K562 (cell line): ENCODE results near the gene FKRP. TPM values are rescaled to one million over a fixed set of nuclear protein-coding genes. Genes with fewer than 3 reads are reported as not detected.
A peak's percentile ranks its signal among the peaks of the same experiment; 100 is the strongest.

Source experiments
- BCOR ChIP-seq: fragments of 450-650 bp; IDR thresholded peaks from 2 replicates; pipeline ENCODE4 v1.6.1; 2016
- CHD4 ChIP-seq: fragments of 200-600 bp; sonication (generic); IDR thresholded peaks from 3 replicates; pipeline ENCODE4 v1.6.1; 2012; ENCODE audit warnings: low read depth, mild to moderate bottlenecking, mixed read lengths, low read length, inconsistent platforms; ENCODE audit not compliant: insufficient read depth, insufficient replicate concordance, poor library complexity, severe bottlenecking
- CTBP1 ChIP-seq: fragments of 450-650 bp; IDR thresholded peaks from 2 replicates; pipeline ENCODE4 v1.6.1; 2016; ENCODE audit warnings: borderline replicate concordance
- ILK ChIP-seq: fragments of 450-650 bp; IDR thresholded peaks from 2 replicates; pipeline ENCODE4 v1.6.1; 2016; ENCODE audit warnings: missing genetic modification characterization, low read depth, mild to moderate bottlenecking, missing compliant biosample characterization, moderate library complexity, borderline replicate concordance
- IRF2 ChIP-seq: sonication (generic); formaldehyde crosslinking; IDR thresholded peaks from 2 replicates; pipeline ENCODE4 v1.8.1; 2022; ENCODE audit warnings: mild to moderate bottlenecking, missing genetic modification reagents
- KAT7 ChIP-seq: sonication (generic); formaldehyde crosslinking; IDR thresholded peaks from 2 replicates; pipeline ENCODE4 v1.8.0; 2022; ENCODE audit warnings: missing genetic modification reagents, mild to moderate bottlenecking, borderline replicate concordance
- NFE2L1 ChIP-seq: fragments of 450-650 bp; IDR thresholded peaks from 2 replicates; pipeline ENCODE4 v1.6.1; 2016; ENCODE audit warnings: missing genetic modification characterization, low read depth, mild to moderate bottlenecking, missing compliant biosample characterization, moderate library complexity, borderline replicate concordance
- PHF20 ChIP-seq: fragments of 450-650 bp; IDR thresholded peaks from 2 replicates; pipeline ENCODE4 v1.6.1; 2018; ENCODE audit not compliant: partially characterized antibody
- SAFB2 ChIP-seq: fragments of 200-400 bp; formaldehyde crosslinking; IDR thresholded peaks from 2 replicates; pipeline ENCODE4 v1.6.1; 2018; ENCODE audit warnings: borderline replicate concordance, low read length, low read depth, moderate library complexity; ENCODE audit not compliant: severe bottlenecking
- SETDB1 ChIP-seq: IDR thresholded peaks from one replicate; pipeline ENCODE4 v1.6.1; 2012; ENCODE audit warnings: low read length, control low read depth, inconsistent platforms
- SNRNP70 ChIP-seq: fragments of 200-400 bp; formaldehyde crosslinking; optimal IDR thresholded peaks from 2 replicates; pipeline ENCODE3; 2017; ENCODE audit warnings: low read depth, low read length
- SRSF1 ChIP-seq: fragments of 200-400 bp; formaldehyde crosslinking; IDR thresholded peaks from 2 replicates; pipeline ENCODE4 v1.6.1; 2017; ENCODE audit warnings: mild to moderate bottlenecking, low read depth, low read length, moderate library complexity
- TBP ChIP-seq: optimal IDR thresholded peaks from 2 replicates; pipeline ENCODE3; 2011; ENCODE audit warnings: low read depth, low read length, improper control_type of control experiment
- ZC3H4 ChIP-seq: sonication (generic); formaldehyde crosslinking; IDR thresholded peaks from 2 replicates; pipeline ENCODE4 v1.9.0; 2021; ENCODE audit warnings: missing genetic modification reagents, borderline replicate concordance
- ZNF12 ChIP-seq: sonication (generic); formaldehyde crosslinking; IDR thresholded peaks from 2 replicates; pipeline ENCODE4 v1.4.0; 2020; ENCODE audit warnings: mild to moderate bottlenecking, missing genetic modification reagents
- ZNF197 ChIP-seq: fragments of 200-800 bp; sonication (Bioruptor generic); IDR thresholded peaks from 2 replicates; pipeline ENCODE4 v1.6.1; 2016; ENCODE audit warnings: low read depth, missing genetic modification characterization, missing compliant biosample characterization
- ZNF717 ChIP-seq: fragments of 250-450 bp; sonication (Bioruptor Pico); IDR thresholded peaks from 2 replicates; pipeline ENCODE4 v1.5.0; 2021
- polyA plus RNA-seq, 8 experiments: library from polyadenylated mRNA; depleted of rRNA in 4 of 8; stranded (reverse) in 5 of 8; unstranded in 3 of 8; fragments of >200 nt; fragmentation: Nextera tagmentation in 2 of 8; fragmentation: Illumina TruSeq in 1 of 8; extraction: Ambion mirVana in 2 of 8; extraction: Trizol in 1 of 8; gene quantifications; 2 replicates each; pipeline versions ENCODE4 v1.2.1 to v1.2.3, GENCODE V29; 2011 to 2014; ENCODE audit warnings: inconsistent platforms in 1 of 8, missing spikeins in 1 of 8
- total RNA-seq, 7 experiments: library from RNA; depleted of rRNA in 6 of 7; stranded (reverse); fragments of >200 nt in 6 of 7; fragmentation: Illumina TruSeq in 2 of 7; extraction: Trizol in 2 of 7; gene quantifications; 2 replicates each; pipeline versions ENCODE4 v1.2.1 to v1.2.3, GENCODE V29; 2011 to 2021; ENCODE audit warnings: low replicate concordance in 1 of 7
- TF ChIP-seq, protein P1 (sequence below): fragments of 250-450 bp; sonication (Bioruptor Pico); IDR thresholded peaks from 2 replicates; pipeline ENCODE4 v1.4.0; 2020
- TF ChIP-seq, protein P2 (sequence below): fragments of 450-650 bp; IDR thresholded peaks from 2 replicates; pipeline ENCODE4 v1.6.1; 2016; ENCODE audit warnings: low read depth, mild to moderate bottlenecking, moderate library complexity

Gene FKRP
- total and polyA plus RNA-seq, 9 of the 15 experiments (the other 6 are each of a cell fraction or from before 2014, with no cell fraction given), result 0.68 to 16.1 (median 6.5) TPM

DNA sequence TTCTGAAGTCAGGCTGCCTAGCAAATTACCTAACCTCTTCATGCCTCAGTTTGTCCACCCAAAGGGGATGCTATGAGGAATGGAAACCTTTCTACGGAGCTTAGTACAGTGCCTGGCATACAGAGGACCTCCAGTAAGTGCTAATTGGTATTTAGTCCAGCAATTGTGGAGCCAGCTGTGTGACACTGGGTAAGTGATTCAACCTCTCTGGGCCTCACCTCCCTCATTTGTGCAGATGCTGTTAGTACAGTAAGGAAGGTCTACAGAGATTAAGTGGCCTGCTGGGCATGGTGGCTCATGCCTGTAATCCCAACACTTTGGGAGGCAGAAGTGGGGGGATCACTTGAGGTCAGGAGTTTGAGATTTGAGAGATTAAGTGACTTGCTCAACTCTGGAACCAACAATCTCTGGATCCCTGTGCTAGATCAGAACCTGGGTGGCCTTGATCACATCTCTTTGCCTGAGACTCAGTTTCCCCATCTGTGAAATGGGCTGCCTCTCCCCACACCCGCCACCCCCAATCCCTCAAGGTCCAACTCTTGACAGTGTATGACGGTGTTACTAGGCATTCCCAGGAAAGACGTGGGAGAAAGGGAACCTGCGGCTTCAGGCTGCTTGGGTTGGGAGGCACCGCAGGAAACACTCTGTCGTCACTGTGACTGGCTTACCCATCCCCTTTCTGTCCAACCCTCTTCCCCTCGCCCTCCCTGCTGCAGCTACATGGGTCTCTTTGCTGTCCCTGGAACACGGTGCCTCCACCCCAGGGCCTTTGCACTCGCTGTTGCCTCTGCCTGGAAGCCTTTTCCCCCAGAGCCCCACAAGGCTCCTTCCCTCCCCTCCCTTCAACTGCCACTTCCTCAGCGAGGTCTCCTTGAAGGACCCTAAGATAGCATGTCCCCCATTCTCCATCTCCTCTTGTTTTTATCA is 47.2 kb upstream of the FKRP start (continued):
- no peak for TF ChIP-seq NFE2L1 (tag)
- TF ChIP-seq ILK (tag), result no peak
- no peak for TF ChIP-seq ZNF717
- TF ChIP-seq ZNF12, result no peak
- TF ChIP-seq IRF2 (CRISPR knock-in tag), result no peak
- TF ChIP-seq, protein P1, sequence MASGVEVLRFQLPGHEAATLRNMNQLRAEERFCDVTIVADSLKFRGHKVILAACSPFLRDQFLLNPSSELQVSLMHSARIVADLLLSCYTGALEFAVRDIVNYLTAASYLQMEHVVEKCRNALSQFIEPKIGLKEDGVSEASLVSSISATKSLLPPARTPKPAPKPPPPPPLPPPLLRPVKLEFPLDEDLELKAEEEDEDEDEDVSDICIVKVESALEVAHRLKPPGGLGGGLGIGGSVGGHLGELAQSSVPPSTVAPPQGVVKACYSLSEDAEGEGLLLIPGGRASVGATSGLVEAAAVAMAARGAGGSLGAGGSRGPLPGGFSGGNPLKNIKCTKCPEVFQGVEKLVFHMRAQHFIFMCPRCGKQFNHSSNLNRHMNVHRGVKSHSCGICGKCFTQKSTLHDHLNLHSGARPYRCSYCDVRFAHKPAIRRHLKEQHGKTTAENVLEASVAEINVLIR (CRISPR knock-in tag), result no peak
- no peak for TF ChIP-seq CTBP1
- TF ChIP-seq PHF20, result peak; percentile 22
- peak; percentile 95 for TF ChIP-seq BCOR
- TF ChIP-seq TBP, result no peak
- no peak for TF ChIP-seq ZNF197 (CRISPR knock-in tag)
- no peak for TF ChIP-seq SRSF1
- no peak for TF ChIP-seq SNRNP70
- TF ChIP-seq SAFB2, result no peak
- TF ChIP-seq, protein P2, sequence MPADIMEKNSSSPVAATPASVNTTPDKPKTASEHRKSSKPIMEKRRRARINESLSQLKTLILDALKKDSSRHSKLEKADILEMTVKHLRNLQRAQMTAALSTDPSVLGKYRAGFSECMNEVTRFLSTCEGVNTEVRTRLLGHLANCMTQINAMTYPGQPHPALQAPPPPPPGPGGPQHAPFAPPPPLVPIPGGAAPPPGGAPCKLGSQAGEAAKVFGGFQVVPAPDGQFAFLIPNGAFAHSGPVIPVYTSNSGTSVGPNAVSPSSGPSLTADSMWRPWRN, result no peak
- no peak for TF ChIP-seq ZC3H4 (CRISPR knock-in tag)
- no peak for TF ChIP-seq SETDB1
- TF ChIP-seq KAT7 (CRISPR knock-in tag), result no peak
- TF ChIP-seq CHD4, result peak; percentile 86
